Kidney (tissue), 14 donors: Measurements from ENCODE around the gene ARMC7. TPM values are rescaled to one million over a fixed set of nuclear protein-coding genes. Genes with fewer than 3 reads are reported as not detected.

ENCODE experiments used
- DNase-seq, 5 donors: peaks; one replicate each; pipeline ENCODE4 v3.0.0-alpha.2; 2013 to 2020
- FAIRE-seq: peaks from 2 replicates; lab custom pipeline; 2012; peaks lifted over from hg19 to GRCh38; lab: Jason Lieb, UNC
- H3K27ac ChIP-seq, 2 donors: one replicate each; pipeline ENCODE4 v1.7.0; 2013; ENCODE audit warnings: low read depth in 2 of 2, low read length in 2 of 2, inconsistent platforms in 1 of 2
- H3K27me3 ChIP-seq: one replicate; pipeline ENCODE4 v1.7.1; 2013; ENCODE audit warnings: low read length, inconsistent platforms; ENCODE audit not compliant: control insufficient read depth, insufficient read depth
- H3K36me3 ChIP-seq, 3 donors: one replicate each; pipeline versions ENCODE4 v1.7.0 to v1.7.1; 2013; ENCODE audit warnings: low read length in 3 of 3, control low read depth in 1 of 3, inconsistent platforms in 1 of 3; ENCODE audit not compliant: insufficient read depth in 3 of 3, control insufficient read depth in 2 of 3
- H3K4me1 ChIP-seq, 3 donors: one replicate each; pipeline versions ENCODE4 v1.7.0 to v1.7.1; 2013; ENCODE audit warnings: low read length in 3 of 3, inconsistent platforms in 1 of 3, low read depth in 1 of 3; ENCODE audit not compliant: control insufficient read depth in 2 of 3, insufficient read depth in 2 of 3
- H3K4me3 ChIP-seq, 3 donors: one replicate each; pipeline versions ENCODE4 v1.7.0 to v1.8.1; 2013; ENCODE audit warnings: low read length in 3 of 3, control low read depth in 1 of 3, inconsistent platforms in 1 of 3
- H3K9ac ChIP-seq, 3 donors: one replicate each; pipeline versions ENCODE4 v1.7.0 to v1.7.1; 2013; ENCODE audit warnings: low read length in 3 of 3, control low read depth in 1 of 3, inconsistent platforms in 1 of 3
- H3K9me3 ChIP-seq, 3 donors: one replicate each; pipeline versions ENCODE4 v1.7.0 to v1.7.1; 2013; ENCODE audit warnings: low read length in 3 of 3, control low read depth in 1 of 3, inconsistent platforms in 1 of 3; ENCODE audit not compliant: control insufficient read depth in 2 of 3, insufficient read depth in 1 of 3
- CTCF ChIP-seq: IDR thresholded peaks from 3 replicates; pipeline ENCODE4 v1.5.1; 2012; ENCODE audit warnings: mild to moderate bottlenecking, moderate library complexity, borderline replicate concordance; ENCODE audit not compliant: insufficient read depth; ENCODE audit errors: extremely low read depth
- intact Hi-C: fragments of 100-400 bp; cut with DNase I; formaldehyde crosslinking; loops from one replicate; pipeline ENCODE4 v1.11.1; 2022
- polyA plus RNA-seq: library from polyadenylated mRNA; stranded (reverse); fragments of 350-450 nt; fragmentation: Illumina TruSeq; extraction: RNeasy Lipid Tissue Mini Kit (QIAGEN cat#74804); gene quantifications from one replicate; pipeline ENCODE4 v1.2.3, GENCODE V29; 2014; ENCODE audit warnings: low read depth, low replicate concordance; ENCODE audit not compliant: insufficient read depth
- total RNA-seq: library from RNA; stranded (reverse); fragmentation: NEBNext Ultra II Directional; extraction: Animal tissue kit (Norgen Biotek cat#: 25700); gene quantifications from one replicate; pipeline ENCODE4 v1.2.1, GENCODE V29; 2021
- donor health status: control.
- donor health status: control.
- donor health status: control.
- donor health status: control.
- donor health status: control.
- donor health status: DM: yes; HTN: yes; CAD: no.
- donor health status: Normal renal cell carcinoma (clear cell type).

ARMC7 gene
- total and polyA plus RNA-seq, 2 donors from 2014 or later, result 31.8 to 35.1 TPM

DNA sequence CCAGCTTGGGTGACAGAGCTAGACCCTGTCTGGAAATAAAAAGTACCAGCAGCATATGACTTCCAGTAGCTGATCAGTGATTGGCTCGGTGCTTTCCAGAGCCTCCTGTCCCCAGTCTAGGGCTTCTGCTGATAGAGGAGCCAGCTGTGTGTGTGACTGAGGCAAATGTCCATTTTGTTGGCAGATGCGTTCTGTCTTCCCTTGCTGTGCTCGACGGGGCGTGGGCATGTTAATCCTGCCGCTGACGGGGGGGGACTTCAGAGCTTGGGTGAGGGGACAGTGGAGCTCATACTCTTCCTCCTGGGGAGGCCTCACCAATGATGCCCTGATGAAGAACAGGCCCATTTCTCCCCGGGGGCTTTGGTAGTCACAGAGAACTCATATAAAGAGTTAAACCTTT is 48.2 kb upstream of the ARMC7 start:
- peaks cover 6 to 44% (median 18%) of the 10 kb centered on the region in 3 donors for H3K36me3 ChIP-seq
- intact Hi-C loops, result no loop called here
- peaks cover 0 to 2% (median 0%) of the 10 kb centered on the region in 3 donors for H3K4me1 ChIP-seq
- H3K27ac ChIP-seq, result no peak overlapping the region
- no peaks in the 10 kb centered on the region for H3K27me3 ChIP-seq
- no peak for TF ChIP-seq CTCF
- DNase-seq, result no peak
- no peaks in the 10 kb centered on the region for H3K9me3 ChIP-seq
- no peak overlapping the region for H3K4me3 ChIP-seq
- no peak overlapping the region for H3K9ac ChIP-seq
- no peak for FAIRE-seq

DNA sequence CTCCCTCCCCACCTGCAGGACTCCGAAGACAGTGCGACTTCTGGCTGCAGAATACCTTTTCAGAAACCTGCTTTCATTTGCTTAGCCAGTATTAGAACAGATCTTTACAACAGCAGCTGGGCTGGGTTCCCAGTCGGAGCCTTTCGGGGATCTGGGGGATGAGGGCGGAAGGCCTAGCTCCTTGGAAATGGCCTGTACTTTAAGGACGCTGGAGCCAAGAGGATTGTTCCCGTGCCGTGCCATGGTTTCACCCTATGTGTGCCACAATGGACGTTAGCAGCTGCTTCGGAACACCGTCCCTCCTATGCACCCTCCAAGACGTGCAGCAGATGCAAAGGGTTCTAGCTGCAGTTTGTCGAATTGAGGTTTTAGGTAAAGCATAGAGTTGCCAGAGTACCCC is 46.6 kb upstream of the ARMC7 start:
- FAIRE-seq, result no peak

GRCh38 chr17:75063626-75064025 is 46.1 kb upstream of the ARMC7 start:
- Histone ChIP-seq H3K9me3 (no peaks in the 10 kb centered on the region), H3K4me1 (peaks cover 0 to 2% (median 0%) of the 10 kb centered on the region in 3 donors), H3K27ac (no peak overlapping the region), H3K4me3 (no peak overlapping the region), H3K27me3 (no peaks in the 10 kb centered on the region), H3K9ac (no peak overlapping the region), H3K36me3 (peaks cover 6 to 44% (median 18%) of the 10 kb centered on the region in 3 donors)
- no peak for DNase-seq
- no peak for FAIRE-seq
- no peak for TF ChIP-seq CTCF
- intact Hi-C loops, result no loop called here

More for the DNA sequence above, 46.6 kb upstream of the ARMC7 start:
- no peak overlapping the region for H3K9ac ChIP-seq
- no peak overlapping the region for H3K4me3 ChIP-seq
- no peak overlapping the region for H3K27ac ChIP-seq
- no peak for DNase-seq
- no peaks in the 10 kb centered on the region for H3K9me3 ChIP-seq
- peaks cover 6 to 44% (median 18%) of the 10 kb centered on the region in 3 donors for H3K36me3 ChIP-seq
- no peaks in the 10 kb centered on the region for H3K27me3 ChIP-seq
- H3K4me1 ChIP-seq, result peaks cover 0 to 2% (median 0%) of the 10 kb centered on the region in 3 donors
- TF ChIP-seq CTCF, result no peak
- intact Hi-C loops, result no loop called here

- H3K9ac ChIP-seq, result no peak overlapping the region
- no peak overlapping the region for H3K4me3 ChIP-seq
- peaks cover 6 to 44% (median 18%) of the 10 kb centered on the region in 3 donors for H3K36me3 ChIP-seq
- no peaks in the 10 kb centered on the region for H3K27me3 ChIP-seq
- FAIRE-seq (no peak), DNase-seq (no peak)
- peaks cover 0 to 2% (median 0%) of the 10 kb centered on the region in 3 donors for H3K4me1 ChIP-seq
- intact Hi-C loops, result no loop called here
- TF ChIP-seq CTCF, result no peak
- H3K9me3 ChIP-seq, result no peaks in the 10 kb centered on the region
- no peak overlapping the region for H3K27ac ChIP-seq
These were observed 45.7 kb upstream of the ARMC7 start for GRCh38 chr17:75064040-75064439.
